HG03575 (cell line): ENCODE measurements around the gene DEXI.

Experiments
- ATAC-seq: cut with Tn5 transposase; IDR thresholded peaks from one replicate; pipeline ENCODE4 v1.9.1; 2021; ENCODE audit not compliant: unreplicated experiment, insufficient number of reproducible peaks, low FRiP score; ENCODE audit errors: extremely low read depth

DEXI gene

DNA sequence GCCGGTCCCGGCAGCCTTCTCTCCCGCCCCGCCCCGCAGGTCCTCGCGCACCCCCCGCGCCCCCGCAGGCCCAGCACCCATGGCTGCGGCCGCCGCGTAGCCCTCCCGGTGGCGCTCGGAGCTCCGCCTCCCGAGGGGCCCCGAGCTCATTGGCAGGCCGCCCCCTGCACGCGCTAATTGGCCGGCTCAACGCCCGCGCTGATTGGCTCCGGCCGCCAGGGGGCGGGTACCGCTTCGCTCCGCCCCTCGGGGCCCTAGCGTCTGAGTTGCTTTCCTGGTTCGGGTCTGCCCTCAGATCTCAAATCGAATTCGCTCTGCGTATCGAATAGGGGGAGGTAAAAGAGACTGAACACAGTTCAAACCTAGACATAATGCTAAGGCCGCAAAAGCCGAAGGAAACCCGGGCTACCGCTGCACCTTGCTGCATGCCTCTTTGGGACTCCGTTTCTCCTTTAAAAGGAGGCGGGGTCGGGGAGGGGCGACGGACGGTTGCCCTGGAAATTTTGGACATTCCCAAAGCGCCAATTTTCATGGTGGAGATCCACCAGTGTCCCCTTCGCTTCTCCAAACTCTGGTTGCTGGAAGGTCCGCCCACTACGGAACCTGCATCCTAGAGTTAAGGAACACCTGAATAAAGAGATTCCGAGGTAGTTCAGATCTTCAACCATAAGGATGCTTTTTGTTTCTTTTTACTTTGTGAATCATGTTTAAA is at the start of gene DEXI:
DEXI (minus strand) TSS at position 117 of the 712 bp plus-strand sequence. CDS start 463 bp downstream, outside the sequence.
- no peak for ATAC-seq

DNA sequence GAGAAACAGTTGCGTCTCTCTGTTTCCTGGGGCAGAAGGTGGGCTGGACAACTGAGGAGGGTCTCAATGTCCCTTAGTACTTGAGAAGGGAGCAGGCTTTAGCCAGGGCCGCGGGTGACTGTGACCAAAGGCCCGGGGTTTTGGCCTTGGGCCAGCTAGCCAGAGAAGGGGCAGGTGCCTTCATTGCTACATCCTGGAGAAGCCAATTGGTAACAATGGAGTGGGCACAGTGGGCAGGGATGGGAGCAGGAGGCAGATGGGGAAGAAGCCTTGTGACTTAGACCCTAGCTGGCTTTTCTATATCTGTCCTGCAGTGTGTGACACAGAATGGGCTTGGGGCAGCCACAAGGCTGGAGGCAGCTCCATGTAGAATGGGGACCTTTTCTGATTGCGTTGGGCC is 48.1 kb upstream of the DEXI start:
- ATAC-seq = no peak

DNA sequence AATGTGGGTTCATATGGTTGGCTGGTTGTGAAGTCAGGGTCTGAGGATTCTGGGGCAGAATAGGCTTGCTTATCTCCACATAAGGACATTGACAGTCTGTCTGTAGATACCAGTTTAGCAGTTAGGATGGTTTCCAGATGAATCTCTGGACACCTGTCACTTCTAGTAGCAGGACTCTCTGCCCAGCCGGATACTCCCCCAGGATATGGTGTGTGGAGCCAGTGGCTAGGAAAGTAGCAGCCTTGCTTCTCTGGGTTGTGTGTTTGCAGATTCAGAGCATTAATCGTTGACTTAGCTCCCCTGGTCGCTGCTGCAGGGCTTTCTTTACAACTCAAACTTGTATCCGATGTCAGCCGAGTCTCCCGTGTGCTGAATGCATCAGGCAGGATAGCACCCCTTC is 47.3 kb upstream of the DEXI start:
- no peak for ATAC-seq

DNA sequence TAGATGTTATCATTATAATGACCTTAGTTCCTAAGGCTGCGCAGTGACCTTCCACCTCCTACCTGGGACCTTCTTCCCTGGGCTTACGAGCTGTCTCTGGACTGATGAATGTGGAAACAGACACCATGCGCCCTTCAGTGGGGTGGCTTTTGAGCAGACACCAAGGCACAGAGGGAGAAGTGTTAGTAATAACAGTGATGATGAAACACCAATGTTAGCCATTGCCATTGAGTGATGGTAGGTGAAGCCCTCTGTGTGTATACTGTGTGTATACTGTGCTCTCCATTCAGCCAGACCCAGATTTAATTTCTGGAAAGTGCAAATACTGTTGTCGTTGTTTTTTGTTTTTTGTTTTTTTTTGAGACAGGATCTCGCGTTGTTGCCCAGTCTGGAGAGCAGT is 46.6 kb upstream of the DEXI start:
- ATAC-seq = no peak

DNA sequence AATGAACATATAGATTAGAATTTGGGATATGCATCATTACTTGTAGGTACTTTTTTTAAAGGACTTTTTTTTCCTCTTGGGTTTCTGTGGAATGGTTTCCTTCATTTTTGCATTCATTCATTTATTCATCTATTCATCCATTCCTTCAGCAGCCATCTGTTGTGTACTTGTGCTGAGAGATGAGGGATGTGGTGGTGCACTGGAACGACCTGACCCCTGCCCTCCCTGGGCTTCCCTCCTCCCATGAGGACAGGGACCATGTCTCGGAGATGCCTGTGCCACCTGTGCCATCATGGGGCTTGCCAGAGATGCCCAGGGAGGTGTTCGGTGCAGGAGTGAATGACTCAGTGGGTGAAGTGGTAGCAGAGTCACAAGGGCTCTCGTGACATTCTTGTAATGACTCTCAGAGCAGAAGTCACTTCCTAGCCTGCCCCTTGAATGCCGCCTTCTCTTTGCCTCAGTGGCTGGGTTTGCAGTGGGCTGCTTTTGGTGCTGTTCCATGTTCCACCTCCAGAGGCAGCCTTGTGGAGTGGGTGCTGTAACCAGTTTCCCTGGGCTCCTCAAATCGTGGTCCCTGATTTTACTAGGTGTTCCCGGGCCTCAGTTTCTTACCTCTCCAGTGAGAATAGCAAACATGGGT is 46.0 kb upstream of the DEXI start:
- ATAC-seq = no peak

DNA sequence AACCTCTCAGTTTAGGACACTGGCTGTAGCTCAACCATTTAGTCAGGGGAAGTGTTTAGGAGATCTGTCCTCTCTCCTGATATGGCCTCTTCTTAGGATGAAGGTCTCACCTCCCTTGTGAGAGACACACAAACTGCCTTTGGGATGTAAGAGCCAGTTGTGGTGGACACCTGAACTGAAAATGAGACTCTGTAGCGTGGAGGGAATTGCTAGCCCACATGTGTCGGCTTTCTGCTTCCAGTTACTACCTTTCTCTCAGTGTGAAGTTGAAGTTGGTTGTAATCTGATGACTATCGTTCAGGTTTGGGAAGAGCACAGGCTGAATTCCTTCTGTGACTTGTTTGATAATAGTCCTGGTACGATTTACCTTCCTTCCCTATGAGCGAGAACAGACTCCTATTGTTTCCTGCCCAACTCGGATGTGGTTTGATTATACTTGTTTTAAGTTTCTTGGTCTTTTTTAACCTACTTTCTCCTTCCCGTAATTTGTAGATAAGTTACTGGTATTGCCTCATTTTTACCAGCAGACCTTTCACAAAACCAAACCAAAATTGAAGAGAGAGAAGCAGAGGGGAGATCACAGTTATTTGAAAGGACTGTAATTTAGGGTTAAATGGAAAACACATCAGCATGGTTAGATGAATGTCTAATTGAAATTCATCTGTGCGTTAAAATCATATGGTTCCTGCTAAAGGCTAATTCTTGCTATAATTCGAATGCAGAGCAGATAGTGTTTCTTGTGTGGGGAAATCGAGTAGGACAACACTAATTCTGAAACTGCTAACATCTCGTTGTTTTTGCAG is 45.3 kb upstream of the DEXI start:
- ATAC-seq = no peak

DNA sequence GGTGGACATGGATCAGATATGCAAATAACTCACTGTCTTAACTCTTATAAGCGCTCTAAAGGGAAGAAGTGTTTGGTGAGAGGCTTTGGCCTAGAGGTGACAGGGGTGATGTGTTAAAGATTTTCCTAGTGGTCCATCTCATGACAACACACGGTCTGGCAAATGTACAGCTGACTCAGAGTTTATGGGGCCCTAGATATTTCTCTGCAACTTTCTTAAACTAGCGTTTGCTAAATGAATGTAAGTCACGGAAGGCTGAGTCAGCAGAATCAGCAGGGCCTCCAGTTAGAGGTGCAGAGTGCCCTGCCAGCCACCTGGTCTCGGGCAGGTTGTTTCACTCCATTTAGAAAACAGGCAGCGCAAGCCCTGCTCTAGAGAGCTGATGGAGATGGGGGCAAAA is 42.2 kb upstream of the DEXI start:
- ATAC-seq = no peak

DNA sequence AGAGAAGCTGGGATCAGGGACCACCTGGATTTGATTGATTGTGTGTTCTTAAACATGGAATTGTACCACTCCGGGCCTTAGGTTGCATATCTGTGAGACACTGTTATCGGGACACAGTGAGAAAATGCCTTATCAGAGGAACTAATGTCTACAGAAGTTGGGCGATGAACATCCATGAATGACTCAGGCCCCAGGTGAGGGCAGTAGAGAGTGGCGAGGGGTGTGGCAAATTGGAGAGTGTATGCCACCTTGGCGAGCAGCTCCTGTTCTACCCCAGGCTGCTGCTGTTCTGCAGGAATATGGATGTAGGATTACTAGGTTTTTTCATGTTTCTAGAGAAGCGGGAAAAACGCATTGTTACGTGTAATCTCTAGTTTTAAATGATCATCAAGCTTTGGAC is 40.9 kb upstream of the DEXI start:
- no peak for ATAC-seq

DNA sequence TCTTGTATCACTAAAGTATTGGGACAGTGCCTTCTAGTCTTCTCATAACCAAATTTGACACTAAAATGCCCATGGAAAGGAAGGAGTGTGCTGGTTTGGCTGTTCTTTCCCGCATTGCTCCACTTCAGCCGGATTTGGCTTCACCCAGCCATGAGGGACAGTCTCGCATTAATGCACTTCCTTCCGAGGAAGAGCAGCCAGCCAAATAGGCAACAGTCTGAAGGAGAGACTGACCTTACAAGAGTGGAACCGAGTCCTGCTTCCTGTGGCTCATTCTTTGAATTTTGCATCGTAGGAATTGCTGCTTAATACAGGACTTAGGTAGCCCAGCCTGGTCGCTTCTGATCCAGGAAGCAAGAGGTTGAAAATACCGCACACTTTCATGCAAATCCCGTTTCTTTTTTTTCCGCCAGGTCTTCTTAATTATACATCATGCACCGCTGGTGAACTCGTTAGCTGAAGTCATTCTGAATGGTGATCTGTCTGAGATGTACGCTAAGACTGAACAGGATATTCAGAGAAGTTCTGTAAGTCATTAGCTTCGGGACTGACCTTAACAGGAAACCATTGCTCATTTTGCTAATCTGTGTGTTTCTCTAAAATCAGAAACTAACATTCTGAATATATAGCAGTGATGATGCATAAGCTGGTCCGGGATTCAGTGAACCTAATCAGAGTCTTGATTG is 40.3 kb upstream of the DEXI start:
- no peak for ATAC-seq

DNA sequence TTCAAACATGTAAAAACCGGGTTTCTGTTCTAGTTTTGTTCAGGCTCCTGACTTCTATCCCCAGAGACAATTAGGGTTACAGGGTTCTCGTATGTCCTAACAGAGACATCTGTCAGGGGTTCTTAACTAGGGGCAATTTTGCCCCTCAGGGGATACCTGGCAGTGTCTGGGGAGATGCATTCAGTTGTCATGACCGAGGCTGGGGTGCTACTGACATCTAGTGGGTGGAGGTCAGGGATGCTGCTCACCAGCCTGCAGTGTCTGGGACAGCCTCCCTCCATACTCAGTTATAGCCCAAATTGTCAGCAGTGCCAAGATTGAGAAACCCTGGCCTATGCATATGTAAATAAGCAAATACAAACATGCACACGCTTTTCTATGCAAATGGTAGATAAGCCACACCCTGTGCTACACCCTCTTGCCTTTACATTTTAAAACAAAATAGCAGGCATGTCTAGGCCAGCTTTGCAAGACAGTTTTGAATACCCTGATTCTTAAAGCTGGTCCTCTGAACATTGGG is 39.5 kb upstream of the DEXI start:
- ATAC-seq = no peak

DNA sequence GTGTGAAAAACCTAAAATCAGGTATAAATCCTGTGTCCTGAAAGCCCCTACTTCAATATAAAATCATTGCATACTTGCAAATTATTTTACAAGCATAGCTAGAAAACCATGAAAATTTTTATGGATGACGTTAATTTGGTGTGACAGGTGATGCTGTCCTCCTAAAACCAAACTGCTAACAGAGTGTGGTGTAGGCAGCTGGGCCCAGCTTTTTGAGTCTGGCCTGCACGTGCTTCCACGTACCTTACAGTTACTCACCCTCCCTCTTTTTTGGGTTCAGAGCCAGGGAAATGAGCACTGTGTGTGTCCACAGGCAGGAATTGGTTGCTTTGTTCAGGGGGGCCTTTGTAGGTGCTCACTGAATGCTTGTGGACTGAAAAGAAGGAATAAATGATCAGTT is 38.5 kb upstream of the DEXI start:
- ATAC-seq = no peak

DNA sequence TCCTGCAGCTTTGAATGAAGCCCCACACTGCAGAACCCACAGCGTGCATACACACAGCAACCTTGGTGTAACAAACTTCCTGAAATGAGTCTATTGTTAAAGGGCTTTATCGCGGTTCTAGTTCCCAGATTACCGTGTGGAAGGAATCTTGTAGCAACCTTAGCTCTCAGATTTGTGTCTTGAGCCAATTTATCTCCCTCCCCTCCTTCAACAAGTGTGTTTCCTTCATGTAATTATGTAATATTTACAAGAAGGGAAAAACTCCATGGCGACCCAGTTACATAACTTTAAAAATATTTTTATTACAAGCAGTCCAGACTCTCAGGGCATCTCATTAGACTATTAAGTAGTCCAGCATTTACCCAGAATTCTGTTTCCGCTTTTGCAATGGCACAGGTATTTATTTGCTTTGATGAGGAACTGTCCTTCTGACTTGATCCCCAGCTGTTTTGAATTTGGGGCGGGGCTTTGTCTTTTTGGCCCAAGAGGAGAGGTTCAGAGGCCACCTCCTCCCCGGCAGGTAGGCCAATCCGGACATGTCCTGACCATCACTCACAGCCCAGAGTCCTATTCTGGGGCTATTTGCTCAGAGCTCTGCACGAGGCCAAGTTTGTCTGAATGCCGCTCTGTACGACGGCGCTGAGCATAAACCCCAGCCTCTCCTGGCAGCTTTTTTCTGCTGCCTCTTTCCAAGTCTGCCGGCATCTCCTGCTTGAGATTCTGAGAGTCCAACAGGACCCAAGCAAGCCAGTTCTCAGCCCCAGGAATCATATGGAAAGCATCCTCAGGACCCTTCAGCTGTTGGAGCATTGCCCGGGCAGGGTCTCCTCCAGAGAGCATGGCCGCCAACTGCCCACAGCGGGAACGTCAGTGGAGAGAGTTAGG is 37.7 kb upstream of the DEXI start:
- no peak for ATAC-seq

DNA sequence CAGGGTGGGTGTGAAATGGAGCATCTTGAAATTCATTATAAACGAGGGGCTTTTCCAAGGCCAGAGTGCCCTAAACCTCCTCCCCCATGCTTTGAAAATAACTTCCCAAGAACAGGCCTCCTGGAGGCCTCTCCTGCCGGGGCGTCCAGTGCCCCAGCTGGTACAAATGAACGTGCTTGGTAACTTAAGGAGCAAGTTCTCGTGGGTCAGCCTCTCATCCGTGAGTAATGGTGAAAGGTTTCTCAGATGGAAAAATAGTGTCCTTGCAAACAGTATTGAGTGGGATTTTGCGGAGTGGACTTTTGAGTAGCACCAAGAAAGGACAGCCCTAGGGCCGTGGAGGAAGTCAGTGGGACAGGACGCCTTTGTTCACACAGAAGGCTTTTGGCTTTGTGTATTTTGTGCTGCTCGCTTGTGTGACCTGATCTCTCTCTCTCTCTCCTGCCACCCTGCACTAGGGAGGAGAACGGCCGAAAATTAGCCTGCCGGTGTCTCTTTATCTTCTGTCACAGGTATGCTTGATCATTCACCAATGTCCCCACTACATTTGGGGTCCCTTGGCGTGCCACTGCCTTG is 36.7 kb upstream of the DEXI start:
- no peak for ATAC-seq

DNA sequence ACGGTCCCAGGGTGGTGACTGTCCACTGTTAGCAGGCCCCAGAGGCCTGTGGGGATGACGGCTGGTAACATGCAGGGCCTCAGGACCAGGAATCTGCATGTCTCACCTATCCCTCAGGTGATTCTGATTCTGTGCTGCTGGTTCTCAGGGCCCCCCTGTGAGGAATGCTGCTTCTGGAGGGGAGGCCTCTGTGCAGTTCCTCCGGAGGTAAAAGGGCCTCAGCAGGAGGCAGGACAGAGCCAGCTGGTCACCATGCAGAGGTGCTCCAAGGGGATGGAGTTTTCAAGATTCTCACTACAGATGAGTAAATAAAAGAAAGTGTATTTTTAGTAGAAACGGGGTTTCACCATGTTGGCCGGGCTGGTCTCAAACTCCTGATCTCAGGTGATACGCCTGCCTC is 35.9 kb upstream of the DEXI start:
- no peak for ATAC-seq

DNA sequence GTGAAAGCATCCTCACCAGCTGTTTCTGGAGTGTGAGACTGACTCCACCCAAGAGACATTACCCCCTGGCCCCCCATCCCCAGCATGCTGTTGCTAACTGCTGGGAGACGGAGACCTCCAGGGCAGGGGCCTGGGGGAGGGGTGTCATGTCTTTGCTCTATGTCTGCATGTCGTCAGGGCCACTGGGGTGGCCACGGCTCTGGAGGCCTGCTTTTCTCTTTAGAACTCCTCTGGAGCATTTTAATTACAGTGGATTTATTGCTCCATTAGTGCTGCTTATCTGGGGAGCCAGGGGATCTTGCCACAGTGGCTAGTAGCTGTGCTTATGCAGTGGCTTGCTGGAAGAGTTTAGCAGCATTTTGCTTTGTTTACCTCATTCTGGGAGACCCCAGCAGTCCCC is 34.4 kb upstream of the DEXI start:
- no peak for ATAC-seq

DNA sequence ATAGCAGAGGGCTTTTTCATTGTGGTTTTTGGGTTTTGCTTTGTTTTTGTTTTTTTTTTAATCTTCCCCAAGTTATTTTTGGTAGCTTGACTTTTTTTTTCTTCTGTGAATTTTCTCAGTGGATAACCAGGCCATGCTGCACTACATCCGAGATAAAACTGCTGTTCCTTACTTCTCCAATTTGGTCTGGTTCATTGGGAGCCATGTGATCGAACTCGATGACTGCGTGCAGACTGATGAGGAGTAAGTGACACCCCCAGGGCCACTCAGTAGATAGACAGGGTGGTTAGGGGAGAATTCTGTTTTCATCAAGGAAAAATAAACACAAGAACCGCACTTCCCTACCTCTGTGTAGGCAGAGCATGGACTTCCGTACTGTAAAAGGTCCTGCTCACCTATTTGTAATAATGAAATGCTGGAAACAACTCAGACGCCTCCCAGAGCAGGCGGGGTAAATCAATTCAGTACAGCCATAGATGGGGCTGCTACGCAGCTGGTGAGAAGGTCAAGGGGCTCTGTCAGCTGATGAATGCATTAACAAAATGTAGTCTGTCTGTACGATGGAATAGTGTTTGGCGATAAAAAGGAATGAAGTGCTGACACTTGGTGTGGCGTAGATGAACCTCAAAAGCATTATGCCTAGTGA is 30.7 kb upstream of the DEXI start:
- ATAC-seq = no peak

DNA sequence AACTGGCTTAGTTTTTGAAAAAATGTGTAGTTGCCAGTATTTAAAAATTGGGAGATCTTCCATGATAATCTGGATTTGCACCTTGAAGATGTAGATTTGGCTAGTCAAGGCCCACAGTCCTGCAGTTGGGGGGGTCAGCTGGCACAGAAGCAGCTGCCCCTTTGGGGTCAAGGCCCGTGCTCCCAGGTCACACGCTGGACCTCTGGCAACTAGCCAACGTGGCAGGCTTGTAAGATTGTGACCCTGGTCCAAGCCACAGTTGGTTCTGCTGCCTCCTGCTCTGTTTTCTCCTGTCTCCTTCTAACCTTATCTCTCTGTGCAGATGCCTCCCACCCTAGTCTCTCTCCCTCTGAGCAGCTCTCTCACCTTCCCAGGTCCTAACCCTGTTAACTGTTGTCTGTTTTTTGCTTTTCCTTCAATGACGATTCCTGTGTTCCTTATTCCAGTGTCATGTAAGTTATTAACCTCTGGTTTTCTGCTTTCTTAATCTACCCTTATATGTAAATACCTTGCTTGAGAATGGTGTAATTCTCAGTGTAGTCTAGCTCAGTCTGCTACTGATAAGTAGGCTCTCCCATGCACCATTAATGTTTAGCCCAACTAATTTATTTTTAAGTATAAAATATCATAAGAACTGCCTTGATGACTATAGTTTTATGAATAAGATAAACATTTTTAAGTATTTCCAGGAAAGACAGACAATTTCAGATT is 30.0 kb upstream of the DEXI start:
- ATAC-seq = no peak
